HG03342 (cell line): ENCODE measurements around the gene FPGS.
"Not testable (repeated sequence)": the region's sequence is repeated elsewhere in the genome, so short reads cannot be mapped to it uniquely, and the experiment has no call there.

ENCODE experiments used
- ATAC-seq: cut with Tn5 transposase; IDR thresholded peaks from one replicate; pipeline ENCODE4 v1.9.1; 2021; ENCODE audit warnings: mild to moderate bottlenecking, moderate library complexity; ENCODE audit not compliant: unreplicated experiment

Gene FPGS

GRCh38 chr9:127835991-127836516 is 33.4 kb downstream of the FPGS start:
- no peak for ATAC-seq

- not testable (repeated sequence) for ATAC-seq
Measured at GRCh38 chr9:127836561-127836960, 33.9 kb downstream of the FPGS start.

GRCh38 chr9:127837346-127837745 is 34.7 kb downstream of the FPGS start:
- ATAC-seq, result no peak

DNA sequence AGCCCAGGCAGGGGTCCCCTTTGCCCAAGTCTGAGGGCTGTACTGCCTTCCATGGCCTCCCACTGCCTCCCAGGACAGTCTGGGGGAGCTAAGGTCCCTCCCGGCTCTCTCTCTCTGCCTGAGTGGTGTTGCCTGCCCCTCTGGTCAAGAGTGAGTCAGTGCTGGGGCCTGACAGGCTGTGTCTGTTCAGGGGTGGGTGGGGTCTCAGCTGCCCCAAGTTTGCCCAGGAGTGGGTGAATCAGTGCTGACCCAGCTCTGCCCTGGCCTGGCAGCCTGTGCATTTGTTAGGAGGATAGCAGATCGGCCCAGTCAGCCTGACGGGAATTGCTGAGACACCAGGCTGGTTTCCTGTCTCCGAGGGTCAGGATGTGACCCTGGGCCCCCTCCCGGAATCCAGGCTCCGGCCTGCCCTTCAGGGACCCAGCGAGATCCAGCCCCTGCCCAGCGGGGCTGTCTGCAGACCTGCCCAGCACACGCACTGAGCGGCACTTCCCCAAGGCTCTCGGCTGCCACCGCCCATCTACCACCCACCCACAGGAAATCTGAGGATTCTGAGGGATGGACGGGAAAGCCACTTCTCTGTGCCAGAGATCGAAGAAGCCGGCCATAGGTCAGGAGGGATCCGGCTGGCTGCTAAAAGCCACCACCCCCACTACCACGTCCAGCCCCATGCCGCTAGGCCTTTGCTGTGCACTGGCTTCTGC is 35.8 kb downstream of the FPGS start:
- no peak for ATAC-seq

DNA sequence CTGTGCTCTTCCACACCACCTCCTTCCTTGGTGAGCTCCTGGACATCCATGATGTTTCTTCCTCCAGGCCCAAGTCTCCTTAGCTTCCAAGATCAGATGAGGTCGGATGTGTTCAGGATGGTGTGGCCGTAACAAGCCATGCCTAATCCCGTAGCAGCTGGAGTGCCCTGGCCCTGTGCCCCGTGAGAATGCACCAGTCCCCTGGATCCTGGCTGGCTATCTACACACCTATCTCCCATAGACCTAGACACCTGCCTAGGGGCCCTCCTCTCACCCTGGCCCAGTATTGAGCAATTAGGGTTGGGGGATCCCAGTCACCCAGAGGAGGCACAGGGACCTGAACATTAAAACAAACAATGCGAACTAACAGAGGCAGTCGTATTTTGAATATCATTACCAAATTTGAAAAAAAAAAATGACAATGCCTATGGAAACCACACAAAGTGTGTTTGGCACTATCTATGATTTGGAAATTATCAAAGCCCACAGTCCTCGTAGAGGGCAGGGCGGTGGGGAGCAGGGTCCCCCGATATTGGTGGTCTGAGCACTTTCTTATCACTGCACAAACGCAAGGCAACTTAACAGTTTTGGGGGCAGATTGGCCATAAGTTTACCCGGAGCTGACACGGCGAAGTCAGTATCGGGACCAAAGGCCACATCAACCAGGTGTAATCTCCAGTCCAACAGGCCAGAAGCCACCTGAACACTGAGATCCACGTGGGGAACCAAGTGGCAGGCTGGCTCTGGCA is 38.6 kb downstream of the FPGS start:
- ATAC-seq, result no peak

DNA sequence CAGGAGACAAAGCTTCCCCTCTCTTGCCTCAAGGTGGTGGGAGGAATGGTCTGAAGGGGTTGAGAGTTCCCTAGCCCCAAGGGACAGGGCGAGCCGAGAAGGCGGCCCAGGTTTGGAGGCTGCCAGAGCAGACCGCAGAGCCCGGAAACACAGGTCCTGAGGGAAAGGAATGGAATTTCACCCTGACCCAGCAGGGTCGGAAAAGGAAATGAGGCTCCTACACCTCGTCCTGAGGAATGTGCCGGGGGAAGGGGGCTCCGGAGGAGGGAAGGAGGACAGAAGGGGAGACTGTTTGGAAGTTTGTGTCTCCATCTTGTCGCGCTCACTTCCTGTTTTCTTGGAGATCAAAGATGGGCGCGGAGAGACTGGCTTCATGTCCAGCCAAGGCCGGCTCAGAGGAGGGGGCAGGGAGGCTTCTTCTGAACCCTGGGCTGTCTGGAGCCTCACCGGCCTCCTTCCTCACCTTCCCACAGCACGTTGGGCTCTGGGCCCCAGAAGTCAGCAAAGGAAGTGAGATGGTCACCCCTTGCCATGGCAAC is 42.2 kb downstream of the FPGS start:
- ATAC-seq, result no peak

DNA sequence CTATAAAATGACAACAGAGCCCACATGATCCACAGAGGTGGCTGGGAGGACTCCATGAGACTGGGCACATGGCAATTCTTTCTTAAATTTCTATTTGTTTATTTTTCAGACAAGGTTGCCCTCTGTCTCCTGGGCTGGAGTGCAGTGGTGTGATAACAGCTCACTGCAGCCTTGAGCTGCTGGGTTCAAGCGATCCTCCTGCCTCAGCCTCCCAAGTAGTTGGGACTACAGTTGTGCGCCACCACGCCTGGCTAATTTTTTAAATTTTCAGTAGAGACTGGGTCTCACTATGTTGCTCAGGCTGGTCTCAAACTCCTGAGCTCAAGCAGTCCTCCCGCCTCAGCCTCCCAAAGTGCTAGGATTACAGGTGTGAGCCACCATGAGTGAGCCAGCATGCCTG is 42.9 kb downstream of the FPGS start:
- ATAC-seq, result not testable (repeated sequence)

- no peak for ATAC-seq
Measured at GRCh38 chr9:127846443-127847177, 43.9 kb downstream of the FPGS start.

DNA sequence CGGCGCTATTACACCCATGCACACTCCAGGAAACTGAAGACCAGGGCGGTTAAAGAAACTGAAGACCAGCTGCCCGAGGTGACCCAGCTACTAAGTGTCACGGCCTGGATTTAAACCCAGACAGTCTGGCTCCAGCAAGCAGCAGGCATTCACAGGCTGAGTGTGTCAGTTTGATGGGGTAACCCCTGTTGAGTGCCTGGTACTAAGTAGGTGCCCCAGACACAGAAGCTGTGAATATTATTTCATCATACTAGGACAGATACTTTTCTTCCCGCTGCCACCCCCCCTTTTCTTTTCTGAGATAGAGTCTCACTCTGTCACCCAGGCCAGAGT is 44.5 kb downstream of the FPGS start:
- ATAC-seq, result no peak

- no peak for ATAC-seq
Measured at GRCh38 chr9:127847833-127848755, 45.4 kb downstream of the FPGS start.

GRCh38 chr9:127848756-127849504 is 46.2 kb downstream of the FPGS start:
- ATAC-seq, result no peak

- no peak for ATAC-seq
Measured at GRCh38 chr9:127850286-127850830, 47.7 kb downstream of the FPGS start.

GRCh38 chr9:127852829-127853228 is 50.1 kb downstream of the FPGS start:
- ATAC-seq, result no peak

- ATAC-seq, result no peak
Measured at GRCh38 chr9:127853312-127854183, 50.9 kb downstream of the FPGS start.

- ATAC-seq, result no peak
Measured at GRCh38 chr9:127854184-127854806, 51.6 kb downstream of the FPGS start, which contains the start of gene ENG. Gene ENG (minus strand): TSS chr9:127854658. CDS start chr9:127854355, 303 bp downstream.

DNA sequence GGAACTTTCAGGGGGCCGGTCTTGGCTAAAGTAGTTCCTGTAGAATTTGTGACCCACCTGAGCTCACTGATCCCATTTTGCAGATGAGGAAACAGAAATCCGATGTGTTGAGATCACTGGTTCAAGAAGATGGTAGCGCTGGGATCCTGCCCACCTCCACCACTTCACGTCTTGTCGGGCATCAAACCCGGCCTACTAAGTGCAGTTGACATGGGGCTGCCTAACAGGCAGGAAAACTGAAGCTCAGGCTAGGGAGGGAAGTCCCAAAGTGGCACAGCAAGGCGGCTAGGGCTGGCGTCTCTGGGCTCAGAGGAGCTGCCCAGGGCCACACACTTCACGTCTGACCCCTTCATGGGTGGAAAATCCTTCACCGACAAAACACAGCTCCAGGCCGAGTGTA is 52.3 kb downstream of the FPGS start:
- ATAC-seq, result no peak

DNA sequence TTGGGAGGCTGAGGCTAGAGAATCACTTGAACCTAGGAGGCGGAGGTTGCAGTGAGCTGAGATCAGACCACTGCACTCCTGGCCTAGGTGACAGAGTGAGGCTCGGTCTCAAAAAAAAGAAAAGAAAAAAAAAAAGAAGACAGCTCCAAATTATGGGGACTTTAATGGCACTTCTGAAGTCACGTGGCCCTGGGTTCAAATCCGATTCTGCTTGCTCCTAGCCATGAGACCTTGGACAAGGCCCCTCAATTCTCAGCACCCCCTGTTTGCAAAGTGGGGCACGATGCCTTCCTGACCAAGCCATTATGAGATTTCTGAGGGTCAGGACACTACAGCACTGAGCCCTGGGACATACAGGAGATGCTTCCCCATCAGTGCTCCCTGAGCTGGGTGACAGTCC is 52.8 kb downstream of the FPGS start:
- ATAC-seq, result no peak
